Endothelial cell of umbilical vein (primary cell): ENCODE results near the gene CACNA2D3. TPM values are rescaled to one million over a fixed set of nuclear protein-coding genes. Genes with fewer than 3 reads are reported as not detected.

Experiments
- BruUV-seq: library from RNA; stranded (reverse); fragments of 400-500 nt; replicated peaks from 2 replicates; lab custom pipeline; 2021; lab: Mats Ljungman, UMichigan
- CTCF ChIA-PET: fragments of 300-600, 350-600 bp; sonication (Branson Sonifier 250); formaldehyde crosslinking; loops from one replicate; lab custom pipeline; 2021; ENCODE audit warnings: antibody characterized with exemption, inconsistent platforms; lab: Charles Lee
- POLR2A ChIA-PET: fragments of 300-600, 350-600 bp; sonication (Branson Sonifier 250); formaldehyde crosslinking; loops from one replicate; lab custom pipeline; 2021; ENCODE audit warnings: antibody characterized with exemption, inconsistent platforms; lab: Charles Lee
- DNase-seq: peaks from one replicate; pipeline ENCODE4 v3.0.0-alpha.2; 2011; ENCODE audit warnings: low read depth, low spot score
- FAIRE-seq: peaks from 2 replicates; lab custom pipeline; 2011; peaks lifted over from hg19 to GRCh38; lab: Jason Lieb, UNC
- H2AFZ ChIP-seq: 2 replicates; pipeline ENCODE4 v1.6.0; 2012; ENCODE audit warnings: low read depth, low read length, control low read depth, inconsistent platforms
- H3K27ac ChIP-seq: 2 replicates; pipeline ENCODE4 v1.5.1; 2011; ENCODE audit warnings: low read depth, mild to moderate bottlenecking, control low read depth, low read length, moderate library complexity; ENCODE audit not compliant: insufficient read depth
- H3K27me3 ChIP-seq, 2 experiments: 2 replicates each; pipeline versions ENCODE4 v1.6.0 to v1.6.1; 2011; ENCODE audit warnings: low read length in 2 of 2, mixed read lengths in 1 of 2; ENCODE audit not compliant: control insufficient read depth in 2 of 2, insufficient read depth in 2 of 2
- H3K36me3 ChIP-seq, 2 experiments: 2 replicates in 1 of 2; 3 replicates in 1 of 2; pipeline ENCODE4 v1.5.1; 2011; ENCODE audit warnings: low read length in 2 of 2, mild to moderate bottlenecking in 1 of 2, moderate library complexity in 1 of 2; ENCODE audit not compliant: control insufficient read depth in 2 of 2, insufficient read depth in 2 of 2; ENCODE audit errors: extremely low read depth in 1 of 2
- H3K4me1 ChIP-seq: 3 replicates; pipeline ENCODE4 v1.5.1; 2011; ENCODE audit warnings: mild to moderate bottlenecking, low read length; ENCODE audit not compliant: control insufficient read depth, insufficient read depth; ENCODE audit errors: extremely low read depth
- H3K4me2 ChIP-seq: 2 replicates; pipeline ENCODE4 v1.6.1; 2011; ENCODE audit warnings: low read length, control low read depth, mixed read lengths; ENCODE audit not compliant: insufficient read depth
- H3K4me3 ChIP-seq, 3 experiments: fragments of 200-600 bp in 1 of 3; sonication (generic), shearing (Covaris generic) in 1 of 3; replicated peaks in 1 of 3; 2 replicates each; pipeline ENCODE4 v1.5.1; 2011 to 2016; ENCODE audit warnings: control low read depth in 3 of 3, low read length in 3 of 3, mild to moderate bottlenecking in 2 of 3, inconsistent platforms in 1 of 3, low read depth in 1 of 3, moderate library complexity in 1 of 3; ENCODE audit not compliant: insufficient read depth in 1 of 3
- H3K79me2 ChIP-seq: 2 replicates; pipeline ENCODE4 v1.6.0; 2012; ENCODE audit warnings: low read length, inconsistent platforms; ENCODE audit not compliant: control insufficient read depth, insufficient read depth
- H3K9ac ChIP-seq: replicated peaks from 2 replicates; pipeline ENCODE3; 2011; ENCODE audit warnings: low read length, control low read depth; ENCODE audit not compliant: insufficient read depth; ENCODE audit errors: extremely low read depth
- H3K9me1 ChIP-seq: replicated peaks from 3 replicates; pipeline ENCODE4 v1.6.0; 2011; ENCODE audit warnings: mild to moderate bottlenecking, low read length; ENCODE audit not compliant: control insufficient read depth, insufficient read depth; ENCODE audit errors: extremely low read depth
- H3K9me3 ChIP-seq: replicated peaks from 2 replicates; pipeline ENCODE4 v1.5.1; 2012; ENCODE audit warnings: low read length, inconsistent platforms; ENCODE audit not compliant: control insufficient read depth, insufficient read depth
- H4K20me1 ChIP-seq: replicated peaks from 2 replicates; pipeline ENCODE3; 2011; ENCODE audit warnings: mild to moderate bottlenecking, low read length; ENCODE audit not compliant: control insufficient read depth, insufficient read depth; ENCODE audit errors: extremely low read depth
- EZH2 ChIP-seq: IDR thresholded peaks from 2 replicates; pipeline ENCODE4 v1.6.1; 2012; ENCODE audit warnings: borderline replicate concordance, low read depth, mild to moderate bottlenecking, moderate library complexity, low read length, inconsistent platforms; ENCODE audit not compliant: severe bottlenecking
- FOS ChIP-seq: IDR thresholded peaks from 2 replicates; pipeline ENCODE4 v1.6.1; 2011; ENCODE audit warnings: mild to moderate bottlenecking, low read length, moderate library complexity, borderline replicate concordance; ENCODE audit not compliant: insufficient read depth
- GATA2 ChIP-seq: IDR thresholded peaks from 2 replicates; pipeline ENCODE4 v1.7.0; 2011; ENCODE audit warnings: low read depth, mild to moderate bottlenecking, moderate library complexity, mixed read lengths, low read length; ENCODE audit not compliant: insufficient read length, insufficient read depth
- JUN ChIP-seq: IDR thresholded peaks from 2 replicates; pipeline ENCODE4 v1.6.1; 2011; ENCODE audit warnings: borderline replicate concordance, low read depth; ENCODE audit not compliant: insufficient read length, insufficient read depth
- MYC ChIP-seq: IDR thresholded peaks from one replicate; pipeline ENCODE4 v1.6.1; 2011; ENCODE audit warnings: mild to moderate bottlenecking, low read depth, low read length
- POLR2A ChIP-seq: IDR thresholded peaks from 2 replicates; pipeline ENCODE4 v1.6.1; 2012; ENCODE audit warnings: low read depth, mild to moderate bottlenecking, control low read depth, low read length
- POLR2AphosphoS5 ChIP-seq: IDR thresholded peaks from 2 replicates; pipeline ENCODE4 v1.6.1; 2012; ENCODE audit warnings: low read depth, mild to moderate bottlenecking, control low read depth, low read length, moderate library complexity; ENCODE audit not compliant: insufficient read depth
- dilution Hi-C: fragments of 300-500 bp; cut with MboI; formaldehyde crosslinking; loops from one replicate; pipeline ENCODE4 v1.15.0; 2019; ENCODE audit warnings: low sequenced_read_pairs; ENCODE audit not compliant: extremely low pct_ligation_motif_present
- intact Hi-C: fragments of 100-400 bp; cut with micrococcal nuclease; formaldehyde crosslinking; loops from one replicate; pipeline ENCODE4 v1.10.0; 2022
- polyA plus RNA-seq, 4 experiments: library from polyadenylated mRNA; depleted of rRNA in 3 of 4; stranded (reverse) in 3 of 4; unstranded in 1 of 4; fragments of >200 nt; gene quantifications; 2 replicates each; pipeline versions ENCODE4 v1.2.1 to v1.2.3, GENCODE V29; 2011 to 2012; ENCODE audit warnings: missing spikeins in 1 of 4
- total RNA-seq: library from RNA; stranded (reverse); gene quantifications from 2 replicates; pipeline ENCODE4 v1.2.3, GENCODE V29; 2021
- TF ChIP-seq, protein P1 (sequence below): IDR thresholded peaks from 2 replicates; pipeline ENCODE4 v1.6.1; 2011; ENCODE audit not compliant: insufficient read depth, insufficient read length
- TF ChIP-seq, protein P2 (sequence below), 2 donors: IDR thresholded peaks; 1 replicate in 1 of 2; 2 replicates in 1 of 2; pipeline ENCODE4 v1.5.1; 2011; ENCODE audit warnings: low read length in 2 of 2, mild to moderate bottlenecking in 2 of 2, moderate library complexity in 2 of 2, control low read depth in 1 of 2, inconsistent platforms in 1 of 2, low read depth in 1 of 2; ENCODE audit not compliant: insufficient read depth in 1 of 2; ENCODE audit errors: extremely low read depth in 1 of 2

The CACNA2D3 gene
- total and polyA plus RNA-seq, 2 donors (not counting 3 experiments of a cell fraction or from before 2014, with no cell fraction given) = not detected

DNA sequence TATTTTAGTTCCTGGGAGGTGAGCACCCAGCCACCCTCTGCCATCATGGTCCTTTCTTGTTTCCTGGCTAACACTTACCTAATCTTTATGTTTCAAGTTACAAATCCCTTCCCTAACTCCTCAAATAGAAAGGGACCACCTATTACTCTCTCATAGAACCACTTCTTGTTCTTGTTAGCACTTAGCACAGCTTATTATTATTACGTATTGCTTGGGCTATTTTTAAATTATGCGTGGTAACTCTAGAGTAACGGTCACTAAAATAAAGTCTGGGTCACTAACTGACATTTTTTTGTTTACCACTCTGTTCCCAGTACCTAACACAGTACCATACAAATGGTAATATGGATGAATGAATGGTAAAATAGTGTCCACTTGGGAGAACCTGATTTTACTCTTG is 663.6 kb downstream of the CACNA2D3 start:
- FAIRE-seq = no peak

More for the DNA sequence above, 663.6 kb downstream of the CACNA2D3 start:
- TF ChIP-seq, protein P1, sequence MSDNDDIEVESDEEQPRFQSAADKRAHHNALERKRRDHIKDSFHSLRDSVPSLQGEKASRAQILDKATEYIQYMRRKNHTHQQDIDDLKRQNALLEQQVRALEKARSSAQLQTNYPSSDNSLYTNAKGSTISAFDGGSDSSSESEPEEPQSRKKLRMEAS = no peak
- TF ChIP-seq FOS (no peak), JUN (no peak), EZH2 (no peak), MYC (no peak), GATA2 (no peak), POLR2AphosphoS5 (no peak), POLR2A (no peak)
- TF ChIP-seq, protein P2, sequence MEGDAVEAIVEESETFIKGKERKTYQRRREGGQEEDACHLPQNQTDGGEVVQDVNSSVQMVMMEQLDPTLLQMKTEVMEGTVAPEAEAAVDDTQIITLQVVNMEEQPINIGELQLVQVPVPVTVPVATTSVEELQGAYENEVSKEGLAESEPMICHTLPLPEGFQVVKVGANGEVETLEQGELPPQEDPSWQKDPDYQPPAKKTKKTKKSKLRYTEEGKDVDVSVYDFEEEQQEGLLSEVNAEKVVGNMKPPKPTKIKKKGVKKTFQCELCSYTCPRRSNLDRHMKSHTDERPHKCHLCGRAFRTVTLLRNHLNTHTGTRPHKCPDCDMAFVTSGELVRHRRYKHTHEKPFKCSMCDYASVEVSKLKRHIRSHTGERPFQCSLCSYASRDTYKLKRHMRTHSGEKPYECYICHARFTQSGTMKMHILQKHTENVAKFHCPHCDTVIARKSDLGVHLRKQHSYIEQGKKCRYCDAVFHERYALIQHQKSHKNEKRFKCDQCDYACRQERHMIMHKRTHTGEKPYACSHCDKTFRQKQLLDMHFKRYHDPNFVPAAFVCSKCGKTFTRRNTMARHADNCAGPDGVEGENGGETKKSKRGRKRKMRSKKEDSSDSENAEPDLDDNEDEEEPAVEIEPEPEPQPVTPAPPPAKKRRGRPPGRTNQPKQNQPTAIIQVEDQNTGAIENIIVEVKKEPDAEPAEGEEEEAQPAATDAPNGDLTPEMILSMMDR (IDR thresholded peaks at IDR 0.05; ENCODE audit: extremely low read depth in 1 of 2, insufficient read depth in 1 of 2, low read depth in 1 of 2, low read length in 2 of 2) = no peak
- no peaks in the 10 kb centered on the region for H4K20me1 ChIP-seq
- dilution Hi-C loops (no loop called here), intact Hi-C loops (no loop called here)
- H3K79me2 ChIP-seq = no peaks in the 10 kb centered on the region
- H3K4me3 ChIP-seq = no peak overlapping the region
- H3K9me1 ChIP-seq = no peaks in the 10 kb centered on the region
- ChIA-PET POLR2A (no interaction called here), CTCF (no interaction called here)
- no peak overlapping the region for H2AFZ ChIP-seq
- H3K27me3 ChIP-seq = no peaks in the 10 kb centered on the region
- H3K27ac ChIP-seq = no peak overlapping the region
- BruUV-seq = no TSS peak
- no peak for DNase-seq
- no peaks in the 10 kb centered on the region for H3K4me1 ChIP-seq
- no peaks in the 10 kb centered on the region for H3K36me3 ChIP-seq
- no peak overlapping the region for H3K9ac ChIP-seq
- H3K9me3 ChIP-seq = peaks cover 1% of the 10 kb centered on the region
- no peak overlapping the region for H3K4me2 ChIP-seq
